GM23338 (cell line): ENCODE results near the gene ADAMTS4.

Experiments used
- NANOG ChIP-seq: IDR thresholded peaks from 2 replicates; pipeline ENCODE4 v1.6.1; 2016; ENCODE audit warnings: antibody characterized with exemption, borderline replicate concordance
- TF ChIP-seq, protein P1 (sequence below), 2 experiments: fragments of 200-600 bp in 1 of 2; sonication (generic) in 1 of 2; conservative IDR thresholded peaks; 2 replicates each; pipeline versions ENCODE4 v1.5.1 to v1.6.1; 2016 to 2017; ENCODE audit warnings: antibody characterized with exemption in 2 of 2, low read depth in 2 of 2, mild to moderate bottlenecking in 2 of 2, moderate library complexity in 1 of 2

DNA sequence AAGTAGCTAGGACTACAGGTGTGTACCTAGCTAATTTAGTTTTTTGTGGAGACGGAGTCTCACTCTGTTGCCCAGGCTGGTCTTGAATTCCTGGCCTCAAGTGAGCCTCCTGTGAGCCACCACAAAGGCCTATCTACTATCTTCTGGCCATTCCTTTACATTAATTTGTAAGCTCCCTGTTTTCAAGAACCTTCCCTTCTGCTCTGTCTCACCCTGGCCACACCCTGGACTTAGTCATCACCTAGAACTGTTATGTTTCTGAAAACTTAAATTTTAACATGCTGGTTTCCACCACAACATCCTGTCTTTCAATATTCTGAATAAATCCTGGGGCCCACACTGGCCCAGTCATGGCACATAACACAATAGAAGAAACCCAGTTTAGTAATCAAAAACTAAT, 16.6 kb downstream of the ADAMTS4 start:
- TF ChIP-seq, protein P1, sequence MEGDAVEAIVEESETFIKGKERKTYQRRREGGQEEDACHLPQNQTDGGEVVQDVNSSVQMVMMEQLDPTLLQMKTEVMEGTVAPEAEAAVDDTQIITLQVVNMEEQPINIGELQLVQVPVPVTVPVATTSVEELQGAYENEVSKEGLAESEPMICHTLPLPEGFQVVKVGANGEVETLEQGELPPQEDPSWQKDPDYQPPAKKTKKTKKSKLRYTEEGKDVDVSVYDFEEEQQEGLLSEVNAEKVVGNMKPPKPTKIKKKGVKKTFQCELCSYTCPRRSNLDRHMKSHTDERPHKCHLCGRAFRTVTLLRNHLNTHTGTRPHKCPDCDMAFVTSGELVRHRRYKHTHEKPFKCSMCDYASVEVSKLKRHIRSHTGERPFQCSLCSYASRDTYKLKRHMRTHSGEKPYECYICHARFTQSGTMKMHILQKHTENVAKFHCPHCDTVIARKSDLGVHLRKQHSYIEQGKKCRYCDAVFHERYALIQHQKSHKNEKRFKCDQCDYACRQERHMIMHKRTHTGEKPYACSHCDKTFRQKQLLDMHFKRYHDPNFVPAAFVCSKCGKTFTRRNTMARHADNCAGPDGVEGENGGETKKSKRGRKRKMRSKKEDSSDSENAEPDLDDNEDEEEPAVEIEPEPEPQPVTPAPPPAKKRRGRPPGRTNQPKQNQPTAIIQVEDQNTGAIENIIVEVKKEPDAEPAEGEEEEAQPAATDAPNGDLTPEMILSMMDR (conservative IDR thresholded peaks at IDR 0.05; ENCODE audit: low read depth in 2 of 2): no peak
- TF ChIP-seq NANOG: no peak
